ENCODE data around the gene GHRHR. TPM values are rescaled to one million over a fixed set of nuclear protein-coding genes. Genes with fewer than 3 reads are reported as not detected.

The GHRHR gene
- total RNA-seq = not detected

GRCh38 chr7:30963842-30964241, at the start of gene GHRHR:
Gene GHRHR (plus strand): TSS chr7:30963953. CDS start chr7:30964069, 116 bp downstream.
- FAIRE-seq = no peak
- no peak for DNase-seq (ENCODE audit: low spot score in 2 of 2)

- DNase-seq (ENCODE audit: low spot score in 2 of 2) = no peak
- no peak for FAIRE-seq
Observed at GRCh38 chr7:30914596-30914995, 49.2 kb upstream of the GHRHR start.

- DNase-seq (ENCODE audit: low spot score in 2 of 2) = no peak
- no peak for FAIRE-seq
Observed at GRCh38 chr7:30915005-30915601, 48.6 kb upstream of the GHRHR start.

GRCh38 chr7:30915751-30916150, 48.0 kb upstream of the GHRHR start:
- FAIRE-seq (no peak), DNase-seq (ENCODE audit: low spot score in 2 of 2) (no peak)

GRCh38 chr7:30916255-30916654, 47.5 kb upstream of the GHRHR start:
- FAIRE-seq = no peak
- DNase-seq (ENCODE audit: low spot score in 2 of 2) = no peak

GRCh38 chr7:30916767-30917166, 47.0 kb upstream of the GHRHR start:
- DNase-seq (ENCODE audit: low spot score in 2 of 2) = no peak
- no peak for FAIRE-seq

GRCh38 chr7:30917216-30917893, 46.4 kb upstream of the GHRHR start:
- no peak for FAIRE-seq

GRCh38 chr7:30918676-30919075, 45.1 kb upstream of the GHRHR start:
- no peak for DNase-seq (ENCODE audit: low spot score in 2 of 2)
- FAIRE-seq = no peak

More at GRCh38 chr7:30917216-30917893, 46.4 kb upstream of the GHRHR start:
- DNase-seq (ENCODE audit: low spot score in 2 of 2) = no peak

- no peak for DNase-seq (ENCODE audit: low spot score in 2 of 2)
- no peak for FAIRE-seq
Observed at GRCh38 chr7:30920021-30920583, 43.7 kb upstream of the GHRHR start.

GRCh38 chr7:30920584-30921539, 42.9 kb upstream of the GHRHR start:
- DNase-seq (ENCODE audit: low spot score in 2 of 2) = peak in 1 of 2 donors; percentile 56
- FAIRE-seq = no peak

GRCh38 chr7:30921540-30922401, 42.0 kb upstream of the GHRHR start:
- no peak for DNase-seq (ENCODE audit: low spot score in 2 of 2)
- no peak for FAIRE-seq

- DNase-seq (ENCODE audit: low spot score in 2 of 2) = no peak
- no peak for FAIRE-seq
Observed at GRCh38 chr7:30922596-30922995, 41.2 kb upstream of the GHRHR start.

GRCh38 chr7:30923009-30923773, 40.6 kb upstream of the GHRHR start:
- no peak for FAIRE-seq

GRCh38 chr7:30923774-30924413, 39.9 kb upstream of the GHRHR start:
- no peak for DNase-seq (ENCODE audit: low spot score in 2 of 2)
- FAIRE-seq = no peak

More at GRCh38 chr7:30923009-30923773, 40.6 kb upstream of the GHRHR start:
- DNase-seq (ENCODE audit: low spot score in 2 of 2) = no peak

GRCh38 chr7:30924624-30925023, 39.1 kb upstream of the GHRHR start:
- DNase-seq (ENCODE audit: low spot score in 2 of 2) (no peak), FAIRE-seq (no peak)

GRCh38 chr7:30925117-30925516, 38.6 kb upstream of the GHRHR start:
- FAIRE-seq (no peak), DNase-seq (ENCODE audit: low spot score in 2 of 2) (no peak)

- no peak for FAIRE-seq
- no peak for DNase-seq (ENCODE audit: low spot score in 2 of 2)
Observed at GRCh38 chr7:30925913-30926312, 37.8 kb upstream of the GHRHR start.

GRCh38 chr7:30926313-30926712, 37.4 kb upstream of the GHRHR start:
- DNase-seq (ENCODE audit: low spot score in 2 of 2) (no peak), FAIRE-seq (no peak)

GRCh38 chr7:30927040-30927439, 36.7 kb upstream of the GHRHR start:
- FAIRE-seq = no peak

More at GRCh38 chr7:30927040-30927439, 36.7 kb upstream of the GHRHR start:
- no peak for DNase-seq (ENCODE audit: low spot score in 2 of 2)
